ENCODE results near the gene LUC7L3. TPM values are rescaled to one million over a fixed set of nuclear protein-coding genes. Genes with fewer than 3 reads are reported as not detected.
A peak's percentile ranks its signal among the peaks of the same experiment; 100 is the strongest.

The LUC7L3 gene
- total RNA-seq, 1 experiment from 2014 or later = 184 TPM

DNA sequence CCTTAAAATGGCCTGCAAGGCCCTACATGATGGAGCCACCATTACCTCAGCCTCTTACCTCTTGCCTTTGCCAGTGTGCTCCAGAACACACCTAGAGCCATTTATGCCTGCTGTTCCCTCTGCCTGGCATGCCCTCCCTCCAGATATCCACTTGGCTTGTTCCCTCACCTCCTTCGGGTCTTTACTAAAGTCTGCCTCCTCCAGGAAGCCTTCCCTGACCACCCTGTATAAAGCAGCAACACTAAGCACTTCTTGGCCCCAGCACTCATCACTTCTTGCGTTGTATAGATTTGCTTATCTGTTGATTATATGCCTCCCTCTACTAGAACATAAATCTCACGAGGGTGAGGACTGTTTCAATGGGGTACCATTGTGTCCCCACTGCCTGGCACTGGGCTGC is 37.0 kb upstream of the LUC7L3 start:
- Histone ChIP-seq H2AFZ (ENCODE audit: low read depth, low read length, poor library complexity, severe bottlenecking) (no peak overlapping the region), H3K9me3 (ENCODE audit: control insufficient read depth in 1 of 2, insufficient read depth in 1 of 2, low read depth in 1 of 2, low read length in 2 of 2) (no peaks in the 10 kb centered on the region), H4K20me1 (ENCODE audit: insufficient read depth) (no peaks in the 10 kb centered on the region), H3K4me1 (ENCODE audit: control insufficient read depth in 1 of 2, insufficient read depth in 2 of 2, low read length in 2 of 2) (peaks cover 57 to 73% of the 10 kb centered on the region in 2 experiments), H3K79me2 (ENCODE audit: insufficient read depth, low read length) (no peaks in the 10 kb centered on the region), H3K4me2 (ENCODE audit: low read length) (no peak overlapping the region), H3K27ac (ENCODE audit: low read depth, low read length) (no peak overlapping the region), H3K36me3 (ENCODE audit: control insufficient read depth in 1 of 2, insufficient read depth in 2 of 2, low read length in 2 of 2) (no peaks in the 10 kb centered on the region), H3K9ac (ENCODE audit: low read length) (no peak overlapping the region), H3K27me3 (ENCODE audit: insufficient read depth, low read length) (no peaks in the 10 kb centered on the region), H3K4me3 (replicated peaks in 1 of 2; ENCODE audit: low read depth in 1 of 2, low read length in 2 of 2) (no peak overlapping the region), H3K9me2 (ENCODE audit: insufficient read depth) (no peaks in the 10 kb centered on the region)
- intact Hi-C loops (cut with micrococcal nuclease) = no loop called here
- ATAC-seq (no peak), DNase-seq (ENCODE audit: low read depth, low spot score) (no peak)
- ChIA-PET RAD21 (ENCODE audit: low non-redundant PET in 1 of 2, low total read pairs in 2 of 2, uncharacterized antibody in 2 of 2, unreplicated experiment in 2 of 2) (no interaction called here), POLR2A (interaction anchor here (1.3 kb wide), 1 partner anchor 43 kb away, joined by 3 read pairs; no protein-coding TSS in a partner anchor), CTCF (interaction anchor here (0.6 kb wide), 1 partner anchor 8 kb away, joined by 3 read pairs; no protein-coding TSS in a partner anchor)
- TF ChIP-seq, protein P1, sequence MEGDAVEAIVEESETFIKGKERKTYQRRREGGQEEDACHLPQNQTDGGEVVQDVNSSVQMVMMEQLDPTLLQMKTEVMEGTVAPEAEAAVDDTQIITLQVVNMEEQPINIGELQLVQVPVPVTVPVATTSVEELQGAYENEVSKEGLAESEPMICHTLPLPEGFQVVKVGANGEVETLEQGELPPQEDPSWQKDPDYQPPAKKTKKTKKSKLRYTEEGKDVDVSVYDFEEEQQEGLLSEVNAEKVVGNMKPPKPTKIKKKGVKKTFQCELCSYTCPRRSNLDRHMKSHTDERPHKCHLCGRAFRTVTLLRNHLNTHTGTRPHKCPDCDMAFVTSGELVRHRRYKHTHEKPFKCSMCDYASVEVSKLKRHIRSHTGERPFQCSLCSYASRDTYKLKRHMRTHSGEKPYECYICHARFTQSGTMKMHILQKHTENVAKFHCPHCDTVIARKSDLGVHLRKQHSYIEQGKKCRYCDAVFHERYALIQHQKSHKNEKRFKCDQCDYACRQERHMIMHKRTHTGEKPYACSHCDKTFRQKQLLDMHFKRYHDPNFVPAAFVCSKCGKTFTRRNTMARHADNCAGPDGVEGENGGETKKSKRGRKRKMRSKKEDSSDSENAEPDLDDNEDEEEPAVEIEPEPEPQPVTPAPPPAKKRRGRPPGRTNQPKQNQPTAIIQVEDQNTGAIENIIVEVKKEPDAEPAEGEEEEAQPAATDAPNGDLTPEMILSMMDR (IDR thresholded peaks at IDR 0.05 in 2 of 3, conservative IDR thresholded peaks at IDR 0.05 in 1 of 3; ENCODE audit: borderline replicate concordance in 1 of 3, insufficient read depth in 1 of 3, low read depth in 2 of 3, low read length in 2 of 3) = no peak
- 0 out of 2 replicates have a peak, but pooled peaks have one; percentile 19 for TF ChIP-seq CBX3 (IDR thresholded peaks at IDR 0.05; ENCODE audit: low read depth)
- TF ChIP-seq YY1 (IDR thresholded peaks at IDR 0.05; ENCODE audit: extremely low read depth, insufficient replicate concordance, low read depth, low read length) = no peak
- BruUV-seq (replicated peaks) = no TSS peak

DNA sequence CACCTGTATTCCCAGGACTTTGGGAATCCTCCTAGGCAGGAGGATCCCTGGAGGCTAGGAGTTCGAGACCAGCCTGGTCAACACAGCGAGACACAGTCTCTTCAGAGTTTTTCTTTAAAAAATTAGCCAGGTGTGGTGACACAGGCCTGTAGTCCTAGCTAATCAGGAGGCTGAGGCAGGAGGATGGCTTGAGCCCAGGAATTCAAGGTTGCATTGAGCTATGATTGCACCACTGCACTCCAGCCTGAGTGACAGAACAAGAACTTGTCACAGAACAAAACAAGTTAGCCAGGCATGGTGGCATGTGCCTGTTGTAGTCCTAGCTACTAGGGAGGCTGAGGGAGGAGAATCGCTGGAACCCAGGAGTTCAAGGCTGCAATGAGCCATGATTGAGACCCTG is 36.5 kb upstream of the LUC7L3 start:
- no peaks in the 10 kb centered on the region for H3K9me2 ChIP-seq (ENCODE audit: insufficient read depth)
- H3K4me1 ChIP-seq (ENCODE audit: control insufficient read depth in 1 of 2, insufficient read depth in 2 of 2, low read length in 2 of 2) = peaks cover 61 to 78% of the 10 kb centered on the region in 2 experiments
- DNase-seq (ENCODE audit: low read depth, low spot score) (no peak), ATAC-seq (no peak)
- no peak overlapping the region for H2AFZ ChIP-seq (ENCODE audit: low read depth, low read length, poor library complexity, severe bottlenecking)
- intact Hi-C loops (cut with micrococcal nuclease) = no loop called here
- H4K20me1 ChIP-seq (ENCODE audit: insufficient read depth) = no peaks in the 10 kb centered on the region
- no peak overlapping the region; the same call in 1 of the 2 replicates for H3K27ac ChIP-seq (ENCODE audit: low read depth, low read length)
- no peak overlapping the region for H3K9ac ChIP-seq (ENCODE audit: low read length)
- no peaks in the 10 kb centered on the region for H3K27me3 ChIP-seq (ENCODE audit: insufficient read depth, low read length)
- CTCF ChIA-PET = no interaction called here
- H3K4me2 ChIP-seq (ENCODE audit: low read length) = no peak overlapping the region
- POLR2A ChIA-PET = interaction anchor here (4.9 kb wide), 1 partner anchor 44 kb away, joined by 36 read pairs; no protein-coding TSS in a partner anchor
- no peaks in the 10 kb centered on the region for H3K9me3 ChIP-seq (ENCODE audit: control insufficient read depth in 1 of 2, insufficient read depth in 1 of 2, low read depth in 1 of 2, low read length in 2 of 2)
- BruUV-seq (replicated peaks) = no TSS peak
- no peak overlapping the region for H3K4me3 ChIP-seq (replicated peaks in 1 of 2; ENCODE audit: low read depth in 1 of 2, low read length in 2 of 2)
- RAD21 ChIA-PET (ENCODE audit: low non-redundant PET in 1 of 2, low total read pairs in 2 of 2, uncharacterized antibody in 2 of 2, unreplicated experiment in 2 of 2) = no interaction called here
- no peaks in the 10 kb centered on the region for H3K79me2 ChIP-seq (ENCODE audit: insufficient read depth, low read length)
- no peaks in the 10 kb centered on the region for H3K36me3 ChIP-seq (ENCODE audit: control insufficient read depth in 1 of 2, insufficient read depth in 2 of 2, low read length in 2 of 2)
- TF ChIP-seq POLR2AphosphoS5 (IDR thresholded peaks at IDR 0.05; ENCODE audit: low read depth, low read length) (no peak), ELF1 (IDR thresholded peaks at IDR 0.05; ENCODE audit: borderline replicate concordance, low read depth) (no peak), SIN3A (IDR thresholded peaks at IDR 0.05; ENCODE audit: low read depth) (no peak), EZH2 (IDR thresholded peaks at IDR 0.05) (no peak), TCF7L2 (IDR thresholded peaks at IDR 0.05; ENCODE audit: borderline replicate concordance, extremely low read depth, insufficient read depth, insufficient read length) (no peak), SRF (IDR thresholded peaks at IDR 0.05; ENCODE audit: low read depth) (no peak), JUND (IDR thresholded peaks at IDR 0.05) (no peak), ZNF274 (IDR thresholded peaks at IDR 0.05; ENCODE audit: low read depth, low read length) (no peak), SP1 (IDR thresholded peaks at IDR 0.05; ENCODE audit: low read depth) (no peak), CEBPB (IDR thresholded peaks at IDR 0.05; ENCODE audit: low read depth) (no peak)
- TF ChIP-seq, protein P2, sequence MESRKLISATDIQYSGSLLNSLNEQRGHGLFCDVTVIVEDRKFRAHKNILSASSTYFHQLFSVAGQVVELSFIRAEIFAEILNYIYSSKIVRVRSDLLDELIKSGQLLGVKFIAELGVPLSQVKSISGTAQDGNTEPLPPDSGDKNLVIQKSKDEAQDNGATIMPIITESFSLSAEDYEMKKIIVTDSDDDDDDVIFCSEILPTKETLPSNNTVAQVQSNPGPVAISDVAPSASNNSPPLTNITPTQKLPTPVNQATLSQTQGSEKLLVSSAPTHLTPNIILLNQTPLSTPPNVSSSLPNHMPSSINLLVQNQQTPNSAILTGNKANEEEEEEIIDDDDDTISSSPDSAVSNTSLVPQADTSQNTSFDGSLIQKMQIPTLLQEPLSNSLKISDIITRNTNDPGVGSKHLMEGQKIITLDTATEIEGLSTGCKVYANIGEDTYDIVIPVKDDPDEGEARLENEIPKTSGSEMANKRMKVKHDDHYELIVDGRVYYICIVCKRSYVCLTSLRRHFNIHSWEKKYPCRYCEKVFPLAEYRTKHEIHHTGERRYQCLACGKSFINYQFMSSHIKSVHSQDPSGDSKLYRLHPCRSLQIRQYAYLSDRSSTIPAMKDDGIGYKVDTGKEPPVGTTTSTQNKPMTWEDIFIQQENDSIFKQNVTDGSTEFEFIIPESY (IDR thresholded peaks at IDR 0.05; ENCODE audit: extremely low read depth, insufficient replicate concordance, low read length) = no peak
- TF ChIP-seq, protein P1 (IDR thresholded peaks at IDR 0.05 in 2 of 3, conservative IDR thresholded peaks at IDR 0.05 in 1 of 3; ENCODE audit: borderline replicate concordance in 1 of 3, insufficient read depth in 1 of 3, low read depth in 2 of 3, low read length in 2 of 3) = no peak
